Right atrium auricular region (tissue), 2 donors: Measurements from ENCODE around the gene CLCA1. TPM values are rescaled to one million over a fixed set of nuclear protein-coding genes. Genes with fewer than 3 reads are reported as not detected.

Source experiments
- DNase-seq: peaks from one replicate; pipeline ENCODE4 v3.0.0-alpha.2; 2019; ENCODE audit warnings: low spot score
- H3K27ac ChIP-seq, 2 donors: fragments of 200-600 bp; sonication (generic); 1 replicate in 1 of 2; 2 replicates in 1 of 2; pipeline ENCODE4 v1.5.1; 2016 to 2019
- H3K27me3 ChIP-seq, 2 donors: fragments of 200-600 bp; sonication (generic); one replicate each; pipeline versions ENCODE4 v1.5.1 to v1.6.0; 2017 to 2019
- H3K36me3 ChIP-seq: fragments of 200-600 bp; sonication (generic); one replicate; pipeline ENCODE4 v1.5.1; 2016
- H3K4me1 ChIP-seq, 2 donors: fragments of 200-600 bp; sonication (generic); one replicate each; pipeline versions ENCODE4 v1.5.1 to v1.6.0; 2017 to 2019
- H3K4me3 ChIP-seq, 2 donors: fragments of 200-600 bp; sonication (generic); 1 replicate in 1 of 2; 2 replicates in 1 of 2; pipeline ENCODE4 v1.5.1; 2017 to 2019; ENCODE audit warnings: mild to moderate bottlenecking in 1 of 2, moderate library complexity in 1 of 2
- H3K9me3 ChIP-seq, 2 donors: fragments of 200-600 bp; sonication (generic); one replicate each; pipeline ENCODE4 v1.5.1; 2019
- CTCF ChIP-seq, 2 donors: fragments of 200-600 bp; sonication (generic); IDR thresholded peaks; one replicate each; pipeline ENCODE4 v1.5.1; 2019; ENCODE audit warnings: antibody characterized with exemption in 2 of 2
- total RNA-seq, 2 donors: library from RNA; depleted of rRNA; stranded (reverse); fragments of >200 nt; gene quantifications; one replicate each; pipeline ENCODE4 v1.1.0, GENCODE V29; 2016

Gene CLCA1
- total RNA-seq, 2 donors from 2014 or later: not detected

- Histone ChIP-seq H3K36me3 (no peaks in the 10 kb centered on the region), H3K9me3 (no peaks in the 10 kb centered on the region), H3K27me3 (no peaks in the 10 kb centered on the region), H3K4me3 (no peak overlapping the region), H3K27ac (no peak overlapping the region), H3K4me1 (no peaks in the 10 kb centered on the region)
- TF ChIP-seq CTCF (IDR thresholded peaks at IDR 0.05): no peak
- no peak for DNase-seq
Measured at GRCh38 chr1:86441581-86441980, 27.1 kb upstream of the CLCA1 start.

DNA sequence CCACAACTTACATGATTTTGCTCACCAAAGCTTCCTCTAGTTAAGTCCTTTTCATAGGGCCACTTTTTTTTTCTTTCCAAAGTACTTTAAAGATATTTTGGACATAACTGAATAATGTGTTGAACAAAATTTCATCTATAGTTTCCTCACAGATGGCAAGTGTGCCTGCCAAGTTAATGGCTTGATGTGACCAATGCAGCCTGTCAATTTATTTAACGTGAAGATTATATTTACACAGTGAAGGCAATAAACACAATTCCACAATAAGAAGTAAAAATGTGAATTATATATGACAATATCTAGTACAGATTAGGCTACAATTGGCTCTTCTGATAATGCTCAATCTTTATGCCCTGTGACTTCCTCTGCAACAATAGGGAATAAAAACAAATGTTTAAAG lies 26.7 kb upstream of the CLCA1 start:
- Histone ChIP-seq H3K27me3 (no peaks in the 10 kb centered on the region), H3K27ac (no peak overlapping the region), H3K4me1 (no peaks in the 10 kb centered on the region), H3K4me3 (no peak overlapping the region), H3K36me3 (no peaks in the 10 kb centered on the region), H3K9me3 (no peaks in the 10 kb centered on the region)
- no peak for TF ChIP-seq CTCF (IDR thresholded peaks at IDR 0.05)
- DNase-seq: no peak

DNA sequence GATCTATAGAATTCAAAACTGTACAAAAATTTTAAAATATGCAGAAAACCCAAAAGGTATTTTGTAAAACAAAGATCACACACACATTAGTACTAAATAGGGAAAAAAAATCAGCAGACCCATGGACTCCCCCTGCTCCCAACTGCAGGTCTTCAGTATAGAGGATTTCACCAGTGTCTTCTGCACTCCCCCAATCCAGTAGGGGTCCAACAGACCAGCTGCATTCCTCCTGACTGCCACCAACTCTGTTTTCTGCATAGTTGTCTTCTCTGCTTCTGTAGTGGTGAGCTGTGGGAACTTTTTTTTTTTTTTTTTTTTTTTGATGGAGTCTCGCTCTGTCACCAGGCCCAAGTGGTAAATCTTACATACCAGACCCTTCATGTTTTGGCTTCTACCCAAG lies 22.8 kb upstream of the CLCA1 start:
- Histone ChIP-seq H3K4me3 (no peak overlapping the region), H3K36me3 (no peaks in the 10 kb centered on the region), H3K27me3 (no peaks in the 10 kb centered on the region), H3K27ac (no peak overlapping the region), H3K4me1 (no peaks in the 10 kb centered on the region), H3K9me3 (no peaks in the 10 kb centered on the region)
- no peak for TF ChIP-seq CTCF (IDR thresholded peaks at IDR 0.05)
- DNase-seq: no peak

DNA sequence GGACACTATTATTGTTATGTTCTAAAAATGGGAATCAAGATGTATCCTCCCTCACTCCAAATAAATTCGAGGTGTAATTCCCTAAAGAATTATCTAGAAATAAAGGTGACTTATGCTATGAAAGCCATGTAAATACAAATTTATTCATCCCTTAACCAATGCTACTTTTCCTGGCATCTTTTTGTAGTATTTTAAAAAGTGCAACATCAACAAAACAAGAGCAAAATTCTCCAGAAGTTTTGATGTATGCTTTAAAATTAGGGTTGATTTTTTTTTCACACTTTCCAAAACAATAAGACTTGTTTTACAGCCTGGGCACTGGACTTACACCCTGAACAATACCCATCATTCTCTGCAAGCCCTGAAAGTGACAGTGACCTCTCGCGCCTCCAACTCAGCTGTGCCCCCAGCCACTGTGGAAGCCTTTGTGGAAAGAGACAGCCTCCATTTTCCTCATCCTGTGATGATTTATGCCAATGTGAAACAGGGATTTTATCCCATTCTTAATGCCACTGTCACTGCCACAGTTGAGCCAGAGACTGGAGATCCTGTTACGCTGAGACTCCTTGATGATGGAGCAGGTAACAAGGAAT lies 21.4 kb upstream of the CLCA1 start:
- H3K4me1 ChIP-seq: no peaks in the 10 kb centered on the region
- H3K9me3 ChIP-seq: no peaks in the 10 kb centered on the region
- no peak overlapping the region for H3K4me3 ChIP-seq
- no peak overlapping the region for H3K27ac ChIP-seq
- no peak for DNase-seq
- no peak for TF ChIP-seq CTCF (IDR thresholded peaks at IDR 0.05)
- H3K27me3 ChIP-seq: no peaks in the 10 kb centered on the region
- H3K36me3 ChIP-seq: no peaks in the 10 kb centered on the region

DNA sequence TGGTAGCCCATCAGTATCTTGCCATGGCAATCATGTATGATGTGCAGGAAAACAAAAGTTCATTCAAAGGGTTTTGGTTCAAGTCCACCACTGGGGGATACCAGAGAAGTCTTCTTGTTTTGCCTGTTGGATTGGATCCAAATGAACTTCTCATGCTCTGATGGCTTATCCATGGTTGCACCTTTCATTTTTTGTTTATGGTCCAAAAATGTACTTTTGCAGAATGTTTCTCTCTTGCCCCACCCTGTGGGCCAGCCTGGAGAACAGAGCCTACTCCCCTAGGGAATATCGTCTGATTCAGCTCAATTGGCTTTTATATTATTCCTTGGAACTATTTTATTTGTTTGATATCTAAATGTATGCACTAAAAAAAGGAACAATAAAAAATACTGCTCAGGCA lies 20.1 kb upstream of the CLCA1 start:
- DNase-seq: no peak
- Histone ChIP-seq H3K27ac (no peak overlapping the region), H3K4me1 (no peaks in the 10 kb centered on the region), H3K36me3 (no peaks in the 10 kb centered on the region), H3K4me3 (no peak overlapping the region), H3K27me3 (no peaks in the 10 kb centered on the region), H3K9me3 (no peaks in the 10 kb centered on the region)
- no peak for TF ChIP-seq CTCF (IDR thresholded peaks at IDR 0.05)

DNA sequence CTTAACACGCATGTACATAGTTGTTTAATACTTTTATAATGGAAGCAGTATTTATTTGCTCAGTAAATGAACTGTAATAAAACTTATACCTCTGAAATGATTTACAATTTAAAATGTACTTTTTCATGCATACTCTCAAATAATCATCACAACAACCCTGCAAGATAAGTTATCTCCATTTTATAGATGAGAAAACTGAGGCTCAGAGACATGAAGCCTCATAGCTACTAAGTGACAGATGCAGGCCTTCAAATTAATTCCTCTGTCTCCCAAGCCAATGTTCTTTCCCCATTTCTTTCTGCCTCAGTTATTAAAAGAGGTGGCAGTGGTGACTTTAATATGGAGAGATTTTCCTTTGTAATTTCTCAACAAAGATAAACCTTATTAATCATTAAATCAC lies 19.6 kb upstream of the CLCA1 start:
- no peak for DNase-seq
- H3K27ac ChIP-seq: no peak overlapping the region

More for the DNA sequence above, 19.6 kb upstream of the CLCA1 start:
- no peak for TF ChIP-seq CTCF (IDR thresholded peaks at IDR 0.05)
- Histone ChIP-seq H3K4me3 (no peak overlapping the region), H3K27me3 (no peaks in the 10 kb centered on the region), H3K4me1 (no peaks in the 10 kb centered on the region), H3K36me3 (no peaks in the 10 kb centered on the region), H3K9me3 (no peaks in the 10 kb centered on the region)
